ENCODE measurements around the gene FMNL1. TPM values are rescaled to one million over a fixed set of nuclear protein-coding genes. Genes with fewer than 3 reads are reported as not detected.

FMNL1 gene
- total and polyA plus RNA-seq, 10 of the 15 experiments (the other 5 are each of a cell fraction or from before 2014, with no cell fraction given), result 3.3 to 108 (median 19.5) TPM

GRCh38 chr17:45296003-45296832 is 74.5 kb downstream of the FMNL1 start (continued):
- peak; percentile 83 for TF ChIP-seq MEF2A (IDR thresholded peaks at IDR 0.05; ENCODE audit: insufficient read depth, low read depth, low read length)
- TF ChIP-seq IKZF1 (conservative IDR thresholded peaks at IDR 0.05), result peak; percentile 91
- peak; percentile 89 to 93 for TF ChIP-seq IKZF2 (IDR thresholded peaks at IDR 0.05)
- peak; percentile 51; the same call in 1 of the 2 replicates for TF ChIP-seq FOXM1 (IDR thresholded peaks at IDR 0.05; ENCODE audit: low read depth, low read length)
- peak; percentile 83 for TF ChIP-seq EED (IDR thresholded peaks at IDR 0.05; ENCODE audit: low read depth)
- TF ChIP-seq BHLHE40 (IDR thresholded peaks at IDR 0.05; ENCODE audit: borderline replicate concordance in 1 of 2, low read depth in 2 of 2, low read length in 1 of 2), result peak in 1 of 2 experiments; percentile 25; a peak in 1 of 4 replicates
- TF ChIP-seq SMARCA5 (IDR thresholded peaks at IDR 0.05), result peak; percentile 59; the same call in 1 of the 2 replicates
- peak; percentile 65 for TF ChIP-seq CUX1 (IDR thresholded peaks at IDR 0.05; ENCODE audit: insufficient replicate concordance, low read depth, low read length)
- TF ChIP-seq ZNF592 (IDR thresholded peaks at IDR 0.05), result no peak
- no peak for TF ChIP-seq ZBED1 (IDR thresholded peaks at IDR 0.05; ENCODE audit: borderline replicate concordance)
- no peak for TF ChIP-seq ZBTB11 (CRISPR knock-in tag; IDR thresholded peaks at IDR 0.05)
- TF ChIP-seq CHD4 (IDR thresholded peaks at IDR 0.05), result 0 out of 2 replicates have a peak, but pooled peaks have one; percentile 21
- peak; percentile 81 for TF ChIP-seq GATAD2B (conservative IDR thresholded peaks at IDR 0.05; ENCODE audit: low read depth)
- TF ChIP-seq, protein P1, sequence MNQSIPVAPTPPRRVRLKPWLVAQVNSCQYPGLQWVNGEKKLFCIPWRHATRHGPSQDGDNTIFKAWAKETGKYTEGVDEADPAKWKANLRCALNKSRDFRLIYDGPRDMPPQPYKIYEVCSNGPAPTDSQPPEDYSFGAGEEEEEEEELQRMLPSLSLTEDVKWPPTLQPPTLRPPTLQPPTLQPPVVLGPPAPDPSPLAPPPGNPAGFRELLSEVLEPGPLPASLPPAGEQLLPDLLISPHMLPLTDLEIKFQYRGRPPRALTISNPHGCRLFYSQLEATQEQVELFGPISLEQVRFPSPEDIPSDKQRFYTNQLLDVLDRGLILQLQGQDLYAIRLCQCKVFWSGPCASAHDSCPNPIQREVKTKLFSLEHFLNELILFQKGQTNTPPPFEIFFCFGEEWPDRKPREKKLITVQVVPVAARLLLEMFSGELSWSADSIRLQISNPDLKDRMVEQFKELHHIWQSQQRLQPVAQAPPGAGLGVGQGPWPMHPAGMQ (IDR thresholded peaks at IDR 0.05; ENCODE audit: borderline replicate concordance), result peak; percentile 80
